Measurements from ENCODE around the gene IGSF9B.
"Not testable (repeated sequence)": the region's sequence is repeated elsewhere in the genome, so short reads cannot be mapped to it uniquely, and the experiment has no call there.

Gene IGSF9B, protein sequence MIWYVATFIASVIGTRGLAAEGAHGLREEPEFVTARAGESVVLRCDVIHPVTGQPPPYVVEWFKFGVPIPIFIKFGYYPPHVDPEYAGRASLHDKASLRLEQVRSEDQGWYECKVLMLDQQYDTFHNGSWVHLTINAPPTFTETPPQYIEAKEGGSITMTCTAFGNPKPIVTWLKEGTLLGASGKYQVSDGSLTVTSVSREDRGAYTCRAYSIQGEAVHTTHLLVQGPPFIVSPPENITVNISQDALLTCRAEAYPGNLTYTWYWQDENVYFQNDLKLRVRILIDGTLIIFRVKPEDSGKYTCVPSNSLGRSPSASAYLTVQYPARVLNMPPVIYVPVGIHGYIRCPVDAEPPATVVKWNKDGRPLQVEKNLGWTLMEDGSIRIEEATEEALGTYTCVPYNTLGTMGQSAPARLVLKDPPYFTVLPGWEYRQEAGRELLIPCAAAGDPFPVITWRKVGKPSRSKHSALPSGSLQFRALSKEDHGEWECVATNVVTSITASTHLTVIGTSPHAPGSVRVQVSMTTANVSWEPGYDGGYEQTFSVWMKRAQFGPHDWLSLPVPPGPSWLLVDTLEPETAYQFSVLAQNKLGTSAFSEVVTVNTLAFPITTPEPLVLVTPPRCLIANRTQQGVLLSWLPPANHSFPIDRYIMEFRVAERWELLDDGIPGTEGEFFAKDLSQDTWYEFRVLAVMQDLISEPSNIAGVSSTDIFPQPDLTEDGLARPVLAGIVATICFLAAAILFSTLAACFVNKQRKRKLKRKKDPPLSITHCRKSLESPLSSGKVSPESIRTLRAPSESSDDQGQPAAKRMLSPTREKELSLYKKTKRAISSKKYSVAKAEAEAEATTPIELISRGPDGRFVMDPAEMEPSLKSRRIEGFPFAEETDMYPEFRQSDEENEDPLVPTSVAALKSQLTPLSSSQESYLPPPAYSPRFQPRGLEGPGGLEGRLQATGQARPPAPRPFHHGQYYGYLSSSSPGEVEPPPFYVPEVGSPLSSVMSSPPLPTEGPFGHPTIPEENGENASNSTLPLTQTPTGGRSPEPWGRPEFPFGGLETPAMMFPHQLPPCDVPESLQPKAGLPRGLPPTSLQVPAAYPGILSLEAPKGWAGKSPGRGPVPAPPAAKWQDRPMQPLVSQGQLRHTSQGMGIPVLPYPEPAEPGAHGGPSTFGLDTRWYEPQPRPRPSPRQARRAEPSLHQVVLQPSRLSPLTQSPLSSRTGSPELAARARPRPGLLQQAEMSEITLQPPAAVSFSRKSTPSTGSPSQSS (N-terminal part only)

DNA sequence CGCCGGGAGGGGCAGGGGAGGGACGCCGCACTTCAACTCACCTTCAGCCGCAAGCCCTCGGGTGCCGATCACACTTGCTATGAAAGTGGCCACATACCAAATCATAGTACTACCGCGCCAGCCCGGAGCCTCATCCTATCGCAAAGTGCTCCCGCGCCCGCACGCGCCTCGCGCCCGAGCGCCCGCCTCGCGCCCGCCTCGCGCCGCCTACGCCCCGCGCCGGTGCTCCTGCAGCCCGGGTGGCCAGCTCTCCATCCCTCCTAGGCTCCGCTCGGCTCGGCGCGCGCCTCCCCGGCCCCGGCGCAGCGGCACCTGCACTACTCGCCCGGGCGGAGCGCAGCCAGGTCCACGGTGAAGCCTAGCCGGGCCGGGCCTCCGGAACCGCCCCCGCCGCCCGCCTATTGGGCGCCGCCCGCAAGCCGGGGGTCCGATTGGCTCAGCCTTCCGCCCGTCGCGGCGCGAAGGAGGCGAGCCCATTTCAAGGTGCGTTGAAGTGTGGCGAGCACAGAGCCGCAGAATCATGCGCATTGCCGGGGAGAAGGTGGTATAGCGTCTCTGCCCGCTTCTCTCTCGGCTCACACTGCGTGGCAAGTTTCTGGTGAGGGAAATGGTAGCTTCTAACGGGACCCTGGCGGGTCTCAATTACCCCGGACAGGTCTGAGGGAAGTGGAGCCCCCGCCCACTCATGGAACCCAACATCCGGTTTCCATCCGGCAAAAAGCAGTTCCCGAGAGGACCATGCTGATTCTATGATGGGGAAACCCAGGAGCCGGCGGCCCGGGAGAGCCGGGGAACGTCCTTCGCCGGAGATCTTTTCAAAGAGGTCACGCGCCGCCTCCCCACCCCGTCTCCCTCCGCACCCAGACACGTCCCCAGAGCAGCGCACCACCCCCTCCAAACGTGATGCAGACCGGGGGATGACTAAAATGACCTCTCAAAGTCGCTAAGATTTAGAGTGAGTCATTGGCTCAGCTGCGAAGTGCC lies at the start of gene IGSF9B:
IGSF9B (minus strand) TSS at position 319 of the 984 bp plus-strand sequence; CDS start at position 105, 214 bp downstream.
- peak; percentile 84 for DNase-seq

DNA sequence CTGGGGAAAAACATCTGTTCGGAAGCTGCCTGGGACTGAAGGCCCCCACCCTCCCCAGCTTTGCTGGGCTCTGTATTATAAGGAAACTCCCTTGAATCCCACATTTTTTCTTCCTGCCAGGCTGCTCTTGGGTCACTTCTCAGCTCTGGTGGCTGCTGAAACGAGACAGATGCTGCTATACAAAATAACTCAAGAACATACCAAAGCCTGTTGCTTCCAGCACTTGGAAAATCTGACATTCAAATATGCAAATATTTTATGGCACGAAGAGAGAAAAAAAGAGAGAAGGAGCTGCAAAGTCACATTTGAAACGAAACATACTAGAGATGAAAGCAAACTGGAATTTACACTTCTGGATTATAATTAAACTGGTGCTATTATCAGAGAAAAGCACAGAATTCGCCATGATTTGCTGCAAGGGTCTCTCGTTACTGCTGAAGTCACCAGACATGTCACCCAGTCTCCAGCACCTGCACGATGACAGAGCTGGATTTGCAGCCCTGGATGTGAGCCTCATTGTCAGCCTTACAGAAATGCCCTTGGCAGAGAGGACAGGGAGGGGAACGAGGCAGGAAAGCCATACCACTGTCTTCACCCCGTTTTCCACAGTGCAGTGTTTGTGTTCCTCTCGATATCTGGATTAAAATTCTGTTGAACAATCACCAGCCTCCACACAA lies 47.9 kb upstream of the IGSF9B start:
- DNase-seq: no peak

DNA sequence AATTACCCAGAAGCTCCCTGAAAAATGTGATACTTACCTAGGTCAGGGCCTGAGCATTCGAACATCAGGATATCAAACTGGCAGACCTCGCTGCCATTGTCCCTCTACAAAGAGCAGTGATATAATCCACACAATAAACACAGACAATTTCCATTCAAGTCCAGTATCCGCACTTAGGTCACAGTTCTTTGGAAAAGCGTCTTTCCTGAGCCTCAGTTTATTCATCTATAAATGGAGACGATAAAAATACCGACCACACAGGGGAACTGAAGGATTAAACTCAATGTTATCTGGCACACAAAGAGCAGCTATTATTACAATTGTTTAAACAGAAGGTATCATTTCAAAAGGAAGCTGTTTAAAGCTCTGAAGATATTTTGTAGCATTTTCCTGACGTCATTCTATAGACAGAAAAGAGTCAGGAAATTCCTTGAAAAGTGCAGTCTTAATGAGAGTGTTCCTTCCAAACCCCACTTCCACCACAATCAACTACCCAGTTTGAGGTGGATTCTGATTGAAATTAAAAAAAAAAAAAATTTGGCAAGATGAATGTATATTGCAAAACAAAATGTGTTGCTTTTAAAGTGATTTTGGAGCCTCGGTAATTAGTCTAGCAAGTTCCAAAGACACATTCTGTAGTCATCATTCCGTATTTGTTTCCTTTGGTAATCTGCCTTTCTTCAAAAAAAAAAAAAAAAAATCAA lies 47.2 kb upstream of the IGSF9B start:
- DNase-seq: no peak

DNA sequence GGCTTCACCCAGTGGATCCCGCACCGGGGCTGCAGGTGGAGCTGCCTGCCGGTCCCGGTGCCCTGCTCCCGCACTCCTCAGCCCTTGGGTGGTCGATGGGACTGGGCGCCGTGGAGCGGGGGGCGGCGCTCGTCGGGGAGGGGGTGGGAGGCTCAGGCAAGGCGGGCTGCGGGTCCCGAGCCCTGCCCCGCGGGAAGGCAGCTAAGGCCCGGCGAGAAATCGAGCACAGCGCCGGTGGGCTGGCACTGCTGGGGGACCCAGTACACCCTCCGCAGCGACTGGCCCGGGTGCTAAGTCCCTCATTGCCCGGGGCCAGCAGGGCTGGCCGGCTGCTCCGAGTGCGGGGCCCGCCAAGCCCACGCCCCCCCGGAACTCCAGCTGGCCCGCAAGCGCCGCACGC lies 46.1 kb upstream of the IGSF9B start:
- not testable (repeated sequence) for DNase-seq

DNA sequence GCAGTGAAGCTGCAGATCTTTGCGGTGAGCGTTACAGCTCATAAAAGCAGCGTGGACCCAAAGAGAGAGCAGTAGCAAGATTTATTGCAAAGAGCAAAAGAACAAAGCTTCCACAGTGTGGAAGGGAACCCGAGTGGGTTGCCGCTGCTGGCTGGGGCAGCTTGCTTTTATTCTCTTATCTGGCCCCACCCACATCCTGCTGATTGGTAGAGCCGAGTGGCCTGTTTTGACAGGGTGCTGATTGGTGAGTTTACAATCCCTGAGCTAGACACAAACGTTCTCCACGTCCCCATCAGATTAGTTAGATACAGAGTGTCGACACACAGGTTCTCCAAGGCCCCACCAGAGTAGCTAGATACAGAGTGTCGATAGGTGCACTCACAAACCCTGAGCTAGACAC lies 45.6 kb upstream of the IGSF9B start:
- DNase-seq: not testable (repeated sequence)

DNA sequence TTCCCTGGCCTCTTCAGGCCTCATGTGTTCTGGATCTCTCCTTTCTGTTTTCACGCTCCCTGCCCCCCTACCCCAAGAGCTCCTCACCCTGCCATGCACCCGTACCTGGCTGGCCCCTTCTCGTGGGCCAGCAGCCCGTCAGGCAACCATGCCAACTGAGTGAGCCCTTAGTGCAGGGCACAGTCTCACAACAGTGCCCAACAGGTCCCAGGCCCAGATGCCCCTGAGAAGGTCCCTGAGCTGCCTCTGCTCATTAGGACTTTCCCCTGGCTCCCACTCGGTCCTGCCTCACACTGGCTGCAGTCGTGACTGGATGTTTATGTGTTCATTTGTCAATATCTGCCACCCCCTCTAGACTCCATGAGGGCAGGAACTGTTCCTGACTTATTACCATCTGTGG lies 44.8 kb upstream of the IGSF9B start:
- DNase-seq: no peak

DNA sequence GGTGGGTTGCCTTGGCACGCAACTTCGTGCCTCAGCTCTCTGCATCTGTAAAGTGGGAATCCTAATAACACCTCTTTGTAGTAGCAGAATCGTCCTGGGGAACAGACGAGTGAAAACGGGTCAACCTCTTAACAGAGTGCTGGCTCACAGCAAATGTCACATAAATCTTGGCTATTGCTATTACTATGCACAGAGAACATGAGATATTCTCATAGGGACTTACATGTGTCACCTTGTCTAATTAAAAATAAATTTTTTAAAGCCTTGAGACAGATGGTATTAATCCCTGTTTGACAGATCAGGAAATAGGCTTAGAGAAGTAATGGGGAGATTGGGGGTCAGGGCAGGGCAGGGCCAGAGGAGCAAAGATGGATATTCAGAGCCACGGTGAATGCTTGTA lies 44.3 kb upstream of the IGSF9B start:
- DNase-seq: no peak

DNA sequence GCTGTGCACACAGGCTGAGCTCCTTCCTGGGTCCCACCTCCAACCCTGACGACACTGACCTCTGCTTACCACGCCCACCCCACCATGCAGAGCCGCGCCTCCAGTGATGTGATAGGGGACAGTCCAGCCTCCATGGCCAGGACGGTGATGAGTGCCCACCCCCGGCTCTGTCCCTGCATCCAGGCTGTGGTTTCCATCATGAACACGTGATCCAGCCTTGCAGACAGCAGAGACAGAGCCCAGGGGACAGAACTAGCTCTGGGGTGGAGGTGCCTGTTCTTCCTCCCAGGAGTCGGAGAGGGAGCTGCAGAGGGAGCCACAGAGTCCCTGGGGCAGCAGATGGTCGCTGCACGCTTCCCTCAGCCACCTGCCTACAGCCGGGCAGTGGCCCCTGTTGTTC lies 42.6 kb upstream of the IGSF9B start:
- no peak for DNase-seq

DNA sequence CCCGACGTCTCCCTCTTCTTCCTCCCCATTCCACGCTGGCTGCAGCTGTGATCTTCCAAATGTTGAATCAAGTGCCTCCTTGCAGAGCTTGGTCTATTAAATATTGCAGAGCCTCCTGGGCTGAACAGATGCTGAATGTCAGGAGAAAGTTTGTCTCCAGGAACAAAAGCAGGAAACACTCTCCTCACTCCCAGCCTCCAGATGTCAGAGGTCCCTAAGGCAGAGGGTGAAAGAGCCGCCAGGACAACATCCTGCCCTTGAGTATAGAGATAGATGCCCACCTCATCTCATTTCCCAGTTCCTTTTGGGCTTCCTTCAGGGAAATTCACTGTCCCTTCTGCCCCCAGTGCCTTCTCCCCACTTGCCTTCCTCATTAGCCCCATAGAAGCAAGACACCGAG lies 40.8 kb upstream of the IGSF9B start:
- no peak for DNase-seq

DNA sequence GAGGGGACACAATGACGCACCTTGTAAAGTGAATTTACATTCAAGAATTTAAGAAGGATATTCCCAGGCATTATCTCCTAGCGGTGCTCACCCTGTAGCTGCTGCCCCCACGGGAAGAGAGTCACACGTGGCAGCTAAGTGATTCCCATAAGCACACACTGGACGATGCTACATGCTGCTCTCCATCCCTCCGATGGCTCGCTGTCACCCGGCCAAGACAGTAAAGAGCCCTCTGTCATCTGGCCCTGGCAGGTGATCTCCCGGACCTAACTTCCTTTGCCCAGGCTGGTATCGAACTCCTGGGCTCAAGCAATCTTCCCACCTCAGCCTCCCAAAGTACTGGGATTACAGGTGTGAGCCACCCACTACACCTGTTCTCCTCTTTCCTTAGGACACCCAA lies 39.9 kb upstream of the IGSF9B start:
- no peak for DNase-seq

DNA sequence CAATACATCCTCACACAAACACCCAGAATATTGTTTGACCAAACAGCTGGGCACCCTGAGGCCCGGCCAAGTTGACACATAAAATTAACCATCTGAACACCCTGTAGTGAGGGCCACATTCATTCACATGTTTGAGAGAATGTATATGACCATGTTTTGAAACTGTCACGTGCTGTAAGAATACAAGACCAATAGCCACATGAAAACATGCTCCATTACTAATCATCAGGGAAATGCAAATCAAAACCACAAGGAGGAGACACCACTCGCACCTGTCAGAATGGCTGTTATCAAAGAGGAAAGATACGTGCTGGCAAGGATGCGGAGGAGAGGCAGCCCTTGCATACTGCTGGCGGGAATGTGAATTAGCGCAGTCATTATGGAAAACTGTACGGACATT lies 38.3 kb upstream of the IGSF9B start:
- DNase-seq: no peak

DNA sequence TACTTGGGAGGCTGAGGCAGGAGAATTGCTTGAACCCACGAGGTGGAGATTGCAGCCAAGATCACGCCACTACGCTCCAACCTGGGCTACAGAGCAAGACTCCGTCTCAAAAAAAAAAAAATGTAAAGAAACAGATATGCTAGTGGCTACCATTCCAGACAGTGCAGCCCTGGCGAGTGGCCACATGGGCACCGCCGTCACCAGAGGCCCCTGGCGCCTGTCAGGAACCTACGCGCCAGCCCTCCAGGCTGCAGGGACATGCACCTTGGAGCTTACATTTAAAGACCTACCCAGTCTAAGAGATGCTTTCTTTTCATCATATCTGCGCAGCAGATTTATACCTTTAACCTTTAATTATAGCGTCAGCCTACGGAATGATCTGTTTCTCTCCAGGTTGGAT lies 37.2 kb upstream of the IGSF9B start:
- DNase-seq: no peak

DNA sequence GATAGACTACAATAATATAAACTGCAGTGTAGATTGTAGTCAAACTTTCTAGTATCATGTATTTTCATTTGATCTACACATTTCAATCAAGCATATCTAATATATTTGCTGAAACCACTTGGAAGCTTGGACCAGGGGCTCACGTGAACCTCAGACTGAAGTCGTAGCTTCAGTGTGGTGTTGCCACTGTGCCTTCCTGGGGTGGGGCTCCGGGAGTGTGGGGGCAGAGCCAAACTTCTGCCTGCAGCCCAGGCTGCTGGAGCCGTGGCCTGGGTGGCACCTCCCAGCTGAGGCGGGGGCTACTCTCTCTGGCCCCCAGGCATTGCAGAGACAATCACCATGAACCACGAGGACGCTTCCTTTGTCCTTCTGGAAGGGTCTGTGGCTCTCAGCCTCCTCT lies 36.3 kb upstream of the IGSF9B start:
- no peak for DNase-seq

DNA sequence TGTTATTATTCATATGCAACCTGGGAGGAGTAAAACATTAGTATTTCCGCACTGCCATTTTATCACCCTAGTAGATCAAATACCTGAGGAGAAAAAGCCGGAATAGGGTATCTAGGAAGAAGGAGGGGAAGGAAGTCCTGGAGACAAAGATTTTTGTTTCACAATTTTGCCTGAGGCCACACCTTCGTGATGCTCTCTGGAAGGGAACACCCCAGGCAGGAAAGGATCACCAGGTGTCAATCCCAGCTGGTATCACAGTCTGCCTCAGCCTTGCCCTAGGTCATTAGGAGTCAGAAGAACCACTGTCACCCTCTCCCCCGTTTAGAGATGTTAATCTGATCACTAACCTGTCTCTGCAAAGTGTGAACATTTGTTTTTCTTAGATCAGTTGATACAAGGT lies 35.4 kb upstream of the IGSF9B start:
- DNase-seq: no peak

DNA sequence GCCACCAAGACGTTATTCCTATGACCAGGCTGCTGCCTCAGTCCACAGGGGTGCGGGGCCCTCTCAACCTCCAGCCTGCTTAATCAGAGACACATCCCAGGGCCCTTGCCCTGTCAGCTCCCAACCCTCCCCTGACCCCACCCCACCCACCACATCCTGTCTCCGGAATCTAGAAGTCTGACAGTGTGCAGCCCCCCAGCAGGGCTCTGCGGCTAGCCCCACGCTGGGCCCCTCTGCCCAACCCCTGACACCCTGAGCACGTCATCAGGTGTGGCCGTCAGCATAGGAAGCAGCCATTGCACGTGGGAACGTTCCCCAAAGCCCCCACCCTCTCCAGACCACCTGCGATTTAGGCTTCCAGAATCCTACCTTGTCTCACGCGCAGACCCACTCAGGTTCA lies 34.3 kb upstream of the IGSF9B start:
- no peak for DNase-seq

DNA sequence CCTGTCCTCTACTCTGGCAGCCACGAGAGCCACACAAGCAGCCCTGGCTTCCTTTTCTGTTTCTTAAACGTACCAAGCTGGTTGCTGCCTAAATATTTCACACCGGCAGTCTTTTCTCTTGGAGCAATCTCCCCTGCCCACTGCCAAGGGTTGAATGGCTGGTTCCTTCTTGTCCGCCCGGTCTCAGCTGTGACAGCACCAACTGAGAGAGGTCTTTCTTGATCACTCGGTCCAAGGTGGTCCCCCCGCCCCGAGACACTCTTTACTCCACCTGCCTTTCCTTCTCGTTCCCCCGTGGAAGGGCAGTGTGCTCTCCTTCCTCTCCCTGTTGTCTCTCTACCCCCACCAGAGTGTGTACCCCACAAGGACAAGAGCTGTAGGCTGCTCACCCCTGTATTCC lies 33.7 kb upstream of the IGSF9B start:
- DNase-seq: no peak

DNA sequence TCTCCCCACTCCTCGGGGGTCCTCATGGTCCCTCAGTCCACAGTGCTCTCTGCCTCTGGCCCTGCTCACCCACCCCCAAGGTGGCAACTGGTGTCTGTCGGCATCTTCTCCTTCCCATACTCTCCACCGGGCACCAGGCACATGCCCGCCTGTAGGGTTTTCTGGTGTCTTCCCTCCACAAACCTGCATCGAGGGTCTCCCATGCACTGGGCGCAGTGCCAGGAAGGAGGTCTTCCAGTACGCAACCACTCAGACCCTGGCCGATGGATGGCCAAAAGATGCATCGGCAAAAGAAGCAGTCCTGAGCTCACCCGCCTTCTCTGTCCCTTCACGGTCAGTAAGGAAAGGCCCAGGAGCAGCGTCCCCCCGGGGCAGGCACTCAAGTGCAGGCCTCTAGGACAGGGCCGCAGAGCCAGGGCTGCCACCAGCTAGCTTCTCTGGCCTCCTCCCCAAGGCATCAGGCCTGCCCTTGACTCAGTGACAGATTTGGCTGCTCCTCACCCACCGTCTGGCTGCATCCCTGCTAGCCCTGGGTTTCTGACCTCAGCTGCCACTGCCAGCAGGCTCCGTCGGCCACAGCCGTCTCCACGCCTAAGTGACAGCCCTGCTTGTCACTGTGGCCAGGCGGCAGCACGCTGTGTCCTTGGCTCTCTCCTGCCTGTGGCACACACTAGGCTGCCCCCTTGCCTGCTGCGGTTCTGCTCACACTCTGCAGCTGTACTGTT lies 32.1 kb upstream of the IGSF9B start:
- no peak for DNase-seq

DNA sequence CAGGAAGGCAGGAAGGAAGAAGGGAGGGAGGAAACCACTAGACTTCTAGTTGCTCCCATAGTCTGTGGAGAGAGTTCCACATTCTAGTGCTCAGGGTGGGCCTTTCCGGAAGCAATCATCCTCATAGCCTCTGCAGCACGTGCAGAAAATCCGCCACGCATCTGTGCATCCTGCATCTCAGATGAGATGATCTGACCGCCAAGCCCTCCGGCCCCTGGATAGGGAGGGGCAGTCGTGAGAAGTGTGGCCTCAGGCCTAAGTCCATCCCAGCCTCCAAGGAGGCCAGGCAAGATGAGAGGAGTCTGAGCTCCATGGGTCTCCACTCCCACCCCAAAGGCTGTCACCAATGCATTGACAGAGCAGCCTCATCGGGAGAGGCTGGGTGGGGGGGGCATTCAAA lies 30.4 kb upstream of the IGSF9B start:
- no peak for DNase-seq

DNA sequence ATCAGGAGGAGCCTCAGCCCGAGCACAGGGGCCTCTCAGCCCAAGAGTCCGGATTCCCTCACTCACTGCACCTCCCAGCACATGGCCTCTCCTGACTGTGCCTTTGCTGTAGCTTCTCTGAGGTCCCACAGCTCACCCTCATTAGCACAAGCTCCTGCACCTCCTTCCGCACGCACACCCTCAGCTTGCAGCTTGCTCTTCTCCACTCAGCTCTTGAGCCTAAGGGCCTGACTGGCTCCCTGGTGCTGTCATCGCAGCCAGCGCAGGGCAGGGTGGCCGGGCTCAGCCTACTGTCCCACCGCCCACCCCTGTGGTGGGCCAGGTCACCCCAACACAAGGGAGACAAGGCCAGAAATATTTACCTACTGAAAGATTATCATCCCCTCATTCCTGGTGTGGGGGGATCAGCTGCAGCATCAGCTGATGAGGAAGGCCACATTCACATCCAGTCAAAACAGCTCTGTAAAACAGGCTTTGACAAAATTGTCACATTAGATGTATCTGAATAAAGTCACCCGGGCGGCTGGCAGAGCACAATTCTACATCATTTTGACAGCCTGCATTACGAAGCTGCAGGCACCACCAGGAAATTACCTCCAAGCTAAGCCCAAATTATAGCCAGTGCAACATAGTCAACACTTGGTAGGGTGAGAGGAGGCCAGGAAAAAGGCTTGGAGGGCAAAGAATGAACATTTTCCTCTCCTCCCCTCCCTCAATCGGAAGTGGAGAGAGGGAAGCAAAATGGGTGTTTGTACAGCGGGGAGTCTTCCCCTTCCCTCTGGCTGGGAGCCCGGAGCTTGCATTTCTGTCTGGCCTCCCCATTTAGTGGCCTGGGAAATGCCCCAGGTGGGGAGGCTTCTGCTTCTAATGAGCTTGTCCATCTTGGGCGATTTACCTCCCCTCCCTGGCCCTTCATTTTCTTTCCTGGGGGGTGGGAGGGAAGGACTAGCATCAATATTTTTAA lies 29.5 kb upstream of the IGSF9B start:
- no peak for DNase-seq

Measured in GF-D8 (cell line).